ENCODE measurements around the gene ERI3. TPM values are rescaled to one million over a fixed set of nuclear protein-coding genes. Genes with fewer than 3 reads are reported as not detected.

The ERI3 gene
- total RNA-seq, 1 experiment from 2014 or later: 71.4 TPM

DNA sequence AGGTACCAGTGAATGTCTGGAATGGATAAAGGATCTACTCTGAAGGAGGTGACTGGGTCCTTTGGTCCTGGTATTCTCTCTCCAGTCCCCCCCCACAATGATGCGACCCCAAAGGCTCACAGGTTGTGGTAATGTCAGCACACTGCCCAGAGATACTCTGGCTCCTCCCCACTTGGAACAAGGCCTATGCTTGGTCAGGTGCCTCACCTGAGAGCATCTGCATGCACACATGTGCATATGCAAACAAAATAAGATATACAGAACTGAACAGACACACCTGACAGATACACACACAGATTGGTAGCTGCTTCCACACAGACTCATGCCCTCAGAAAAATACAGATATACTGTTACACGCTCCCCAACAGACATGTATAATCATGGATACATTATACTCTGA, 108.3 kb downstream of the ERI3 start:
- TF ChIP-seq, protein P1, sequence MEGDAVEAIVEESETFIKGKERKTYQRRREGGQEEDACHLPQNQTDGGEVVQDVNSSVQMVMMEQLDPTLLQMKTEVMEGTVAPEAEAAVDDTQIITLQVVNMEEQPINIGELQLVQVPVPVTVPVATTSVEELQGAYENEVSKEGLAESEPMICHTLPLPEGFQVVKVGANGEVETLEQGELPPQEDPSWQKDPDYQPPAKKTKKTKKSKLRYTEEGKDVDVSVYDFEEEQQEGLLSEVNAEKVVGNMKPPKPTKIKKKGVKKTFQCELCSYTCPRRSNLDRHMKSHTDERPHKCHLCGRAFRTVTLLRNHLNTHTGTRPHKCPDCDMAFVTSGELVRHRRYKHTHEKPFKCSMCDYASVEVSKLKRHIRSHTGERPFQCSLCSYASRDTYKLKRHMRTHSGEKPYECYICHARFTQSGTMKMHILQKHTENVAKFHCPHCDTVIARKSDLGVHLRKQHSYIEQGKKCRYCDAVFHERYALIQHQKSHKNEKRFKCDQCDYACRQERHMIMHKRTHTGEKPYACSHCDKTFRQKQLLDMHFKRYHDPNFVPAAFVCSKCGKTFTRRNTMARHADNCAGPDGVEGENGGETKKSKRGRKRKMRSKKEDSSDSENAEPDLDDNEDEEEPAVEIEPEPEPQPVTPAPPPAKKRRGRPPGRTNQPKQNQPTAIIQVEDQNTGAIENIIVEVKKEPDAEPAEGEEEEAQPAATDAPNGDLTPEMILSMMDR (IDR thresholded peaks at IDR 0.05; ENCODE audit: unreplicated experiment): no peak
- CTCF ChIA-PET: no interaction called here
- Mint-ChIP-seq H3K27ac (ENCODE audit: unreplicated experiment) (no peak overlapping the region), H3K9me3 (ENCODE audit: low read depth, unreplicated experiment) (no peaks in the 10 kb centered on the region), H3K36me3 (ENCODE audit: insufficient read depth, unreplicated experiment) (no peaks in the 10 kb centered on the region), H3K4me3 (ENCODE audit: low read depth, unreplicated experiment) (no peak overlapping the region), H3K4me1 (ENCODE audit: low read depth, unreplicated experiment) (no peaks in the 10 kb centered on the region), H3K27me3 (ENCODE audit: unreplicated experiment) (no peaks in the 10 kb centered on the region)
- BruUV-seq (replicated peaks): no TSS peak
- intact Hi-C loops (cut with micrococcal nuclease; ENCODE audit: unreplicated experiment): no loop called here
- no peak for DNase-seq

DNA sequence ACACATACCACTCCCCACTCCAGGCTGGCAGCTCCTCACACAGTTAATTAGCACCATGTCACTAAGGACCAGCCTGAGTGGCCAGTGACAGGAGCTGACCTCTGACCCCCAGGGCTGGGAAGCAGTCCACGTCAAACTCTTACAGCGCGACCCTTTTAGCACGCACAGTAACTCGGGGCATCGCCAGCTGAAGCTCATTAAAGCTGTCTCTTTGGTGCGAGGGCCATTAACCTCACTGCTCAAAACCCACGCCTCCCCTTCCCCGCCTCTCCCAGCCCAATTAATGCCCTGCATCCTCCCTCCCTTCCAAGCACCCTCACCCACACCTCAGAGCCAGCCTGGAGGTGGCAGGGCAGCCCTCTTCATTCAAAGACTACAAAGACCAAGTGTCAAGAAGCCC, 110.1 kb downstream of the ERI3 start:
- H3K27ac Mint-ChIP-seq (ENCODE audit: unreplicated experiment): no peak overlapping the region
- BruUV-seq (replicated peaks): no TSS peak
- intact Hi-C loops (cut with micrococcal nuclease; ENCODE audit: unreplicated experiment): no loop called here

DNA sequence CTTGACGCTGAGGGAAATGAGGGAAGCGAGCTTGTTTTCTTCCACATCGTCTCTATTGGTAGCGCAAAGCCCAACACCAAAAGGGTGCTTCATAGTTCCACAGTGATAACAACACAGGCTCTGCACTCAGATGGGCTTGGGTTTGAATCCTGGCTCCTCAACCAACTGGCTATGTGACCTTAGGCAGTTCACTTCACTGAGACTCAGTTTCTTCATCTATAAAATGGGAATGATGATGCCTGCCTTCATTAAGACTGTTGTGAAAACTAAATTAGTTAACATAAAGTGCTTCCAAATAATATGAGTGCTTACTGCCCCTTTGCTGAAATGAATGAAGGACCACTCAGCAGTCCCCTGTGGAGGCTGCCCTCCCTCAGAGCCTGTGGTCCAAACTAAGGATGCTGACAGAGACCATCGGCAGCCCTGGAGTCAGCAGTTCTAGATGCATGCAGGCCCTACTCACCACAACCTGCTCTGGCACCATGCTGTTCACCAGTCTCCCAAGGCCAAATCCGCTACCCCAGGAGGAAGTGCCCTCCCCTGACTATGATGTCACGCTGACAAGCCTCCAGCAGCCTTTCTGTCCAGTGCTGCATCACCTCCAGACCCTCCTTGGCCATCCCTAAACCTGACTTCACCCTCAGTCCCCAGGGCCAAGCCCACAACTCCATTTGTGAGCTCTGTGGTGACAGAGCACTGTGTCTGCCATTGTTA, 111.1 kb downstream of the ERI3 start:
- no peak overlapping the region for H3K27ac Mint-ChIP-seq (ENCODE audit: unreplicated experiment)
- DNase-seq: no peak

More for the DNA sequence above, 110.1 kb downstream of the ERI3 start:
- Mint-ChIP-seq H3K36me3 (ENCODE audit: insufficient read depth, unreplicated experiment) (no peaks in the 10 kb centered on the region), H3K4me3 (ENCODE audit: low read depth, unreplicated experiment) (no peak overlapping the region), H3K9me3 (ENCODE audit: low read depth, unreplicated experiment) (no peaks in the 10 kb centered on the region), H3K4me1 (ENCODE audit: low read depth, unreplicated experiment) (no peaks in the 10 kb centered on the region), H3K27me3 (ENCODE audit: unreplicated experiment) (no peaks in the 10 kb centered on the region)
- TF ChIP-seq, protein P1 (IDR thresholded peaks at IDR 0.05; ENCODE audit: unreplicated experiment): no peak
- no peak for DNase-seq
- CTCF ChIA-PET: no interaction called here

DNA sequence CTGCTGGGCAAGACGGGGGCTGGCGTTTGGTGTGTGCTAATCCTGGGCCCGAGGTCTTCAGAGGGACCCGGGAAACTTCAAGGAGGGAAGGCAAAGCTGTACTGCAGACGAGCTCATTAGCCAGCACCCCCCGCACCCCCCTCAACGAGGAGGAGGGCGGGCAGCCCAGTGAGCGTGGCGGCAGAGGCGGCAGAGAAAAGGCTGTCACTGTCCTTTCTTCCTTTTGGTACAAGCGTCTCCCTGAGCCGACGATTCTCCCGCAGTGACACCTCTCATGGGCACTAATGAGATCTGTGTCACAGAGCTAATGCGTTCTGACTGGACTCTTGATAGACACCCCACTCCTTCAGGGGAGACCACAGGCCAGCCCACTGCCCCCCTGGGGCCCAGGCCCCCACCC, 112.3 kb downstream of the ERI3 start:
- no peaks in the 10 kb centered on the region for H3K36me3 Mint-ChIP-seq (ENCODE audit: insufficient read depth, unreplicated experiment)
- no peaks in the 10 kb centered on the region for H3K4me1 Mint-ChIP-seq (ENCODE audit: low read depth, unreplicated experiment)
- no peaks in the 10 kb centered on the region for H3K27me3 Mint-ChIP-seq (ENCODE audit: unreplicated experiment)
- no peak overlapping the region for H3K4me3 Mint-ChIP-seq (ENCODE audit: low read depth, unreplicated experiment)
- no peaks in the 10 kb centered on the region for H3K9me3 Mint-ChIP-seq (ENCODE audit: low read depth, unreplicated experiment)
- intact Hi-C loops (cut with micrococcal nuclease; ENCODE audit: unreplicated experiment): no loop called here
- no peak for DNase-seq
- BruUV-seq (replicated peaks): no TSS peak
- H3K27ac Mint-ChIP-seq (ENCODE audit: unreplicated experiment): no peak overlapping the region
- TF ChIP-seq, protein P1 (IDR thresholded peaks at IDR 0.05; ENCODE audit: unreplicated experiment): no peak
- CTCF ChIA-PET: interaction anchor here (1.1 to 1.4 kb wide), 2 partner anchors 18 to 149 kb away, joined by 3 read pairs; no protein-coding TSS in a partner anchor

More for the DNA sequence above, 111.1 kb downstream of the ERI3 start:
- BruUV-seq (replicated peaks): no TSS peak
- CTCF ChIA-PET: interaction anchor here (0.8 to 1.4 kb wide), 2 partner anchors 19 to 134 kb away, joined by 3 read pairs; no protein-coding TSS in a partner anchor
- TF ChIP-seq, protein P1 (IDR thresholded peaks at IDR 0.05; ENCODE audit: unreplicated experiment): no peak
- intact Hi-C loops (cut with micrococcal nuclease; ENCODE audit: unreplicated experiment): no loop called here
- H3K9me3 Mint-ChIP-seq (ENCODE audit: low read depth, unreplicated experiment): no peaks in the 10 kb centered on the region
- H3K4me1 Mint-ChIP-seq (ENCODE audit: low read depth, unreplicated experiment): no peaks in the 10 kb centered on the region
- no peaks in the 10 kb centered on the region for H3K27me3 Mint-ChIP-seq (ENCODE audit: unreplicated experiment)
- no peak overlapping the region for H3K4me3 Mint-ChIP-seq (ENCODE audit: low read depth, unreplicated experiment)
- H3K36me3 Mint-ChIP-seq (ENCODE audit: insufficient read depth, unreplicated experiment): no peaks in the 10 kb centered on the region
